ENCODE results near the gene PAPLN. TPM values are rescaled to one million over a fixed set of nuclear protein-coding genes. Genes with fewer than 3 reads are reported as not detected.

PAPLN gene
- total and polyA plus RNA-seq, 4 donors: 0.68 to 2.8 (median 1.3) TPM

- TF ChIP-seq ATF3 (IDR thresholded peaks at IDR 0.05): no peak
- TF ChIP-seq RAD21 (IDR thresholded peaks at IDR 0.05): no peak
- no peak for TF ChIP-seq HNF4A (conservative IDR thresholded peaks at IDR 0.05)
- no peak for TF ChIP-seq GABPA (IDR thresholded peaks at IDR 0.05 in 1 of 2, conservative IDR thresholded peaks at IDR 0.05 in 1 of 2)
- no peak for TF ChIP-seq SP1 (IDR thresholded peaks at IDR 0.05)
- TF ChIP-seq, protein P1, sequence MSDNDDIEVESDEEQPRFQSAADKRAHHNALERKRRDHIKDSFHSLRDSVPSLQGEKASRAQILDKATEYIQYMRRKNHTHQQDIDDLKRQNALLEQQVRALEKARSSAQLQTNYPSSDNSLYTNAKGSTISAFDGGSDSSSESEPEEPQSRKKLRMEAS (IDR thresholded peaks at IDR 0.05): no peak
- TF ChIP-seq YY1 (IDR thresholded peaks at IDR 0.05): no peak
- TF ChIP-seq FOXA1 (IDR thresholded peaks at IDR 0.05): no peak
- no peak for TF ChIP-seq NR2F2 (IDR thresholded peaks at IDR 0.05)
- TF ChIP-seq EGR1 (IDR thresholded peaks at IDR 0.05; ENCODE audit: low read depth in 2 of 2): no peak
Observed at GRCh38 chr14:73285979-73286378, 48.7 kb downstream of the PAPLN start (continued).

DNA sequence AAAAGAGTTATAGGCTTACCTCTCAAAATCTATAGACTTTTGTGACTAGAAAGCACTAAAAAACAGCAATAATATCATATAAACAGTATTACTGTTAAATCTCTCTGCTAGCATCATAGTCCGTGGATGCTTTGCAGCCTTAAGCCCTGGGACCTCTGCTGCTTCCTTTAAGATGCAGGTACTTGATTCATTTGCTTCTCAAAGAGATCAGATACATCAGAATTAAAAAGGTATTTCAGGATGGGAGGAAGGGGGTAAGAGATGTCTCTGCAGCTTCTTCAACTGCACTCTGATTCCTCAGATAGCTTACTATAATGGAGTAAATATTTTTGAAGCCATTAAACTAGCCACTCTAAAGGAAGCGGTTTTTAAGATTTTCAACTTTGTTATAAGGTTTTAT, 49.3 kb downstream of the PAPLN start:
- Histone ChIP-seq H3K36me3 (ENCODE audit: control insufficient read depth in 4 of 4, insufficient read depth in 3 of 4, low read depth in 1 of 4, low read length in 3 of 4) (peaks cover 8 to 51% (median 34%) of the 10 kb centered on the region in 4 donors), H3K4me3 (ENCODE audit: low read depth in 1 of 3, low read length in 3 of 3) (no peak overlapping the region), H3K27me3 (ENCODE audit: control insufficient read depth in 4 of 4, insufficient read depth in 4 of 4, low read length in 3 of 4) (no peaks in the 10 kb centered on the region), H3K9me3 (ENCODE audit: control insufficient read depth in 4 of 4, low read length in 3 of 4) (no peaks in the 10 kb centered on the region), H3K4me1 (ENCODE audit: control insufficient read depth in 4 of 4, insufficient read depth in 4 of 4, low read length in 3 of 4) (no peaks in the 10 kb centered on the region), H3K27ac (ENCODE audit: low read depth in 1 of 2, low read length in 2 of 2) (no peak overlapping the region), H3K9ac (ENCODE audit: low read depth in 1 of 2, low read length in 2 of 2) (no peak overlapping the region)
- DNase-seq (ENCODE audit: low spot score): no peak
- WGBS: 98% methylated on average over 2 of the region's 2 CpGs
- TF ChIP-seq FOXA1 (IDR thresholded peaks at IDR 0.05) (no peak), JUND (IDR thresholded peaks at IDR 0.05) (no peak), EGR1 (IDR thresholded peaks at IDR 0.05; ENCODE audit: low read depth in 2 of 2) (no peak), TAF1 (conservative IDR thresholded peaks at IDR 0.05) (no peak), ZBTB33 (IDR thresholded peaks at IDR 0.05) (no peak), NR2F2 (IDR thresholded peaks at IDR 0.05) (no peak), HNF4G (IDR thresholded peaks at IDR 0.05) (no peak), RAD21 (IDR thresholded peaks at IDR 0.05) (no peak), RXRA (IDR thresholded peaks at IDR 0.05) (no peak), GABPA (IDR thresholded peaks at IDR 0.05 in 1 of 2, conservative IDR thresholded peaks at IDR 0.05 in 1 of 2) (no peak), ATF3 (IDR thresholded peaks at IDR 0.05) (no peak), HNF4A (conservative IDR thresholded peaks at IDR 0.05) (no peak), YY1 (IDR thresholded peaks at IDR 0.05) (no peak), SP1 (IDR thresholded peaks at IDR 0.05) (no peak)
- TF ChIP-seq, protein P2, sequence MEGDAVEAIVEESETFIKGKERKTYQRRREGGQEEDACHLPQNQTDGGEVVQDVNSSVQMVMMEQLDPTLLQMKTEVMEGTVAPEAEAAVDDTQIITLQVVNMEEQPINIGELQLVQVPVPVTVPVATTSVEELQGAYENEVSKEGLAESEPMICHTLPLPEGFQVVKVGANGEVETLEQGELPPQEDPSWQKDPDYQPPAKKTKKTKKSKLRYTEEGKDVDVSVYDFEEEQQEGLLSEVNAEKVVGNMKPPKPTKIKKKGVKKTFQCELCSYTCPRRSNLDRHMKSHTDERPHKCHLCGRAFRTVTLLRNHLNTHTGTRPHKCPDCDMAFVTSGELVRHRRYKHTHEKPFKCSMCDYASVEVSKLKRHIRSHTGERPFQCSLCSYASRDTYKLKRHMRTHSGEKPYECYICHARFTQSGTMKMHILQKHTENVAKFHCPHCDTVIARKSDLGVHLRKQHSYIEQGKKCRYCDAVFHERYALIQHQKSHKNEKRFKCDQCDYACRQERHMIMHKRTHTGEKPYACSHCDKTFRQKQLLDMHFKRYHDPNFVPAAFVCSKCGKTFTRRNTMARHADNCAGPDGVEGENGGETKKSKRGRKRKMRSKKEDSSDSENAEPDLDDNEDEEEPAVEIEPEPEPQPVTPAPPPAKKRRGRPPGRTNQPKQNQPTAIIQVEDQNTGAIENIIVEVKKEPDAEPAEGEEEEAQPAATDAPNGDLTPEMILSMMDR (IDR thresholded peaks at IDR 0.05; ENCODE audit: low read depth, low read length, missing input control): no peak
- TF ChIP-seq, protein P1 (IDR thresholded peaks at IDR 0.05): no peak

GRCh38 chr14:73287071-73287470, 49.8 kb downstream of the PAPLN start:
- 98% methylated on average over 5 of the region's 5 CpGs for WGBS
- Histone ChIP-seq H3K27me3 (ENCODE audit: control insufficient read depth in 4 of 4, insufficient read depth in 4 of 4, low read length in 3 of 4) (no peaks in the 10 kb centered on the region), H3K36me3 (ENCODE audit: control insufficient read depth in 4 of 4, insufficient read depth in 3 of 4, low read depth in 1 of 4, low read length in 3 of 4) (peaks cover 7 to 49% (median 31%) of the 10 kb centered on the region in 4 donors), H3K4me1 (ENCODE audit: control insufficient read depth in 4 of 4, insufficient read depth in 4 of 4, low read length in 3 of 4) (no peaks in the 10 kb centered on the region), H3K4me3 (ENCODE audit: low read depth in 1 of 3, low read length in 3 of 3) (no peak overlapping the region), H3K9ac (ENCODE audit: low read depth in 1 of 2, low read length in 2 of 2) (no peak overlapping the region), H3K27ac (ENCODE audit: low read depth in 1 of 2, low read length in 2 of 2) (no peak overlapping the region), H3K9me3 (ENCODE audit: control insufficient read depth in 4 of 4, low read length in 3 of 4) (no peaks in the 10 kb centered on the region)
- DNase-seq (ENCODE audit: low spot score): no peak
- no peak for TF ChIP-seq SP1 (IDR thresholded peaks at IDR 0.05)
- TF ChIP-seq FOXA1 (IDR thresholded peaks at IDR 0.05): no peak
- TF ChIP-seq, protein P2 (IDR thresholded peaks at IDR 0.05; ENCODE audit: low read depth, low read length, missing input control): no peak
- TF ChIP-seq, protein P3, sequence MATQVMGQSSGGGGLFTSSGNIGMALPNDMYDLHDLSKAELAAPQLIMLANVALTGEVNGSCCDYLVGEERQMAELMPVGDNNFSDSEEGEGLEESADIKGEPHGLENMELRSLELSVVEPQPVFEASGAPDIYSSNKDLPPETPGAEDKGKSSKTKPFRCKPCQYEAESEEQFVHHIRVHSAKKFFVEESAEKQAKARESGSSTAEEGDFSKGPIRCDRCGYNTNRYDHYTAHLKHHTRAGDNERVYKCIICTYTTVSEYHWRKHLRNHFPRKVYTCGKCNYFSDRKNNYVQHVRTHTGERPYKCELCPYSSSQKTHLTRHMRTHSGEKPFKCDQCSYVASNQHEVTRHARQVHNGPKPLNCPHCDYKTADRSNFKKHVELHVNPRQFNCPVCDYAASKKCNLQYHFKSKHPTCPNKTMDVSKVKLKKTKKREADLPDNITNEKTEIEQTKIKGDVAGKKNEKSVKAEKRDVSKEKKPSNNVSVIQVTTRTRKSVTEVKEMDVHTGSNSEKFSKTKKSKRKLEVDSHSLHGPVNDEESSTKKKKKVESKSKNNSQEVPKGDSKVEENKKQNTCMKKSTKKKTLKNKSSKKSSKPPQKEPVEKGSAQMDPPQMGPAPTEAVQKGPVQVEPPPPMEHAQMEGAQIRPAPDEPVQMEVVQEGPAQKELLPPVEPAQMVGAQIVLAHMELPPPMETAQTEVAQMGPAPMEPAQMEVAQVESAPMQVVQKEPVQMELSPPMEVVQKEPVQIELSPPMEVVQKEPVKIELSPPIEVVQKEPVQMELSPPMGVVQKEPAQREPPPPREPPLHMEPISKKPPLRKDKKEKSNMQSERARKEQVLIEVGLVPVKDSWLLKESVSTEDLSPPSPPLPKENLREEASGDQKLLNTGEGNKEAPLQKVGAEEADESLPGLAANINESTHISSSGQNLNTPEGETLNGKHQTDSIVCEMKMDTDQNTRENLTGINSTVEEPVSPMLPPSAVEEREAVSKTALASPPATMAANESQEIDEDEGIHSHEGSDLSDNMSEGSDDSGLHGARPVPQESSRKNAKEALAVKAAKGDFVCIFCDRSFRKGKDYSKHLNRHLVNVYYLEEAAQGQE (IDR thresholded peaks at IDR 0.05): no peak
- no peak for TF ChIP-seq NR2F2 (IDR thresholded peaks at IDR 0.05)
- TF ChIP-seq RXRA (IDR thresholded peaks at IDR 0.05): no peak
- no peak for TF ChIP-seq HNF4A (conservative IDR thresholded peaks at IDR 0.05)
- TF ChIP-seq HNF4G (IDR thresholded peaks at IDR 0.05): no peak
- no peak for TF ChIP-seq ATF3 (IDR thresholded peaks at IDR 0.05)
- no peak for TF ChIP-seq FOXA2 (IDR thresholded peaks at IDR 0.05)

Data from liver (tissue), 9 donors.